B cell (primary cell): Measurements from ENCODE around the gene SHMT2.

Experiments used
- CTCF ChIP-seq: fragments of 200-600 bp; IDR thresholded peaks from one replicate; pipeline ENCODE4 v1.8.0; 2022; ENCODE audit warnings: antibody characterized with exemption, mild to moderate bottlenecking
- EZH2 ChIP-seq: IDR thresholded peaks from 2 replicates; pipeline ENCODE4 v1.6.1; 2012; ENCODE audit warnings: borderline replicate concordance, low read depth, mild to moderate bottlenecking, moderate library complexity, low read length; ENCODE audit not compliant: insufficient read depth, poor library complexity, severe bottlenecking

- no peak for TF ChIP-seq EZH2
- TF ChIP-seq CTCF = no peak
Measured at GRCh38 chr12:57205186-57205585, 24.3 kb upstream of the SHMT2 start.
